ENCODE results near the gene CDH4. TPM values are rescaled to one million over a fixed set of nuclear protein-coding genes. Genes with fewer than 3 reads are reported as not detected.
A peak's percentile ranks its signal among the peaks of the same experiment; 100 is the strongest.

Gene CDH4
- total RNA-seq, 1 experiment from 2014 or later: not detected

GRCh38 chr20:61895686-61896057, 643.6 kb downstream of the CDH4 start:
- no peak overlapping the region for H3K27ac ChIP-seq
- no peaks in the 10 kb centered on the region for H3K9me2 ChIP-seq (ENCODE audit: insufficient read depth)
- H3K36me3 ChIP-seq (ENCODE audit: low read depth): no peaks in the 10 kb centered on the region
- H3K4me3 ChIP-seq: no peak overlapping the region
- TF ChIP-seq CTCF (conservative IDR thresholded peaks at IDR 0.05) (no peak), EZH2 (IDR thresholded peaks at IDR 0.05; ENCODE audit: low read depth) (no peak)
- no peaks in the 10 kb centered on the region for H3K79me2 ChIP-seq (ENCODE audit: low read depth)
- no TSS peak for BruUV-seq (replicated peaks)
- intact Hi-C loops (cut with micrococcal nuclease; ENCODE audit: unreplicated experiment): loop anchor here (2.0 kb wide), 1 partner anchor 1839 kb away; no protein-coding TSS in a partner anchor
- H3K27me3 ChIP-seq (ENCODE audit: insufficient read depth, low read depth): peaks cover 93% of the 10 kb centered on the region
- ChIA-PET CTCF (interaction anchor here (0.6 kb wide), 1 partner anchor 683 kb away, joined by 3 read pairs; no protein-coding TSS in a partner anchor), POLR2A (ENCODE audit: unreplicated experiment) (no interaction called here)
- H3K4me2 ChIP-seq: no peak overlapping the region
- H2AFZ ChIP-seq: no peak overlapping the region
- H3K4me1 ChIP-seq (replicated peaks; ENCODE audit: insufficient read depth): no peaks in the 10 kb centered on the region
- no peaks in the 10 kb centered on the region for H3K9me3 ChIP-seq (ENCODE audit: insufficient read depth, low read depth)
- H4K20me1 ChIP-seq (ENCODE audit: insufficient read depth): no peaks in the 10 kb centered on the region
- no peak for DNase-seq
- H3F3A ChIP-seq (ENCODE audit: insufficient read depth, low read depth): no peaks in the 10 kb centered on the region

- no peaks in the 10 kb centered on the region for H3K79me2 ChIP-seq (ENCODE audit: low read depth)
- BruUV-seq (replicated peaks): no TSS peak
- peaks cover 94% of the 10 kb centered on the region for H3K27me3 ChIP-seq (ENCODE audit: insufficient read depth, low read depth)
- H3K9me2 ChIP-seq (ENCODE audit: insufficient read depth): no peaks in the 10 kb centered on the region
- no peak overlapping the region for H3K27ac ChIP-seq
- no peaks in the 10 kb centered on the region for H3K36me3 ChIP-seq (ENCODE audit: low read depth)
- H4K20me1 ChIP-seq (ENCODE audit: insufficient read depth): no peaks in the 10 kb centered on the region
- DNase-seq: peak in 1 of 2 experiments; percentile 54
- no peak overlapping the region for H3K4me3 ChIP-seq
- no peak for TF ChIP-seq EZH2 (IDR thresholded peaks at IDR 0.05; ENCODE audit: low read depth)
- peak; percentile 83 for TF ChIP-seq CTCF (conservative IDR thresholded peaks at IDR 0.05)
- H2AFZ ChIP-seq: no peak overlapping the region
- no peak overlapping the region for H3K4me2 ChIP-seq
- no peaks in the 10 kb centered on the region for H3K9me3 ChIP-seq (ENCODE audit: insufficient read depth, low read depth)
- ChIA-PET POLR2A (ENCODE audit: unreplicated experiment) (no interaction called here), CTCF (interaction anchor here (0.6 kb wide), 1 partner anchor 682 kb away, joined by 3 read pairs; no protein-coding TSS in a partner anchor)
- intact Hi-C loops (cut with micrococcal nuclease; ENCODE audit: unreplicated experiment): loop anchor here (2.0 kb wide), 1 partner anchor 1840 kb away; no protein-coding TSS in a partner anchor
- no peaks in the 10 kb centered on the region for H3K4me1 ChIP-seq (replicated peaks; ENCODE audit: insufficient read depth)
- H3F3A ChIP-seq (ENCODE audit: insufficient read depth, low read depth): no peaks in the 10 kb centered on the region
These were observed 644.2 kb downstream of the CDH4 start for GRCh38 chr20:61896058-61896961.

GRCh38 chr20:61897401-61898295, 645.6 kb downstream of the CDH4 start:
- no peak overlapping the region for H3K4me2 ChIP-seq
- POLR2A ChIA-PET (ENCODE audit: unreplicated experiment): no interaction called here
- no peak overlapping the region for H3K4me3 ChIP-seq
- TF ChIP-seq CTCF (conservative IDR thresholded peaks at IDR 0.05): no peak
- TF ChIP-seq EZH2 (IDR thresholded peaks at IDR 0.05; ENCODE audit: low read depth): no peak
- no peaks in the 10 kb centered on the region for H3K9me2 ChIP-seq (ENCODE audit: insufficient read depth)
- BruUV-seq (replicated peaks): no TSS peak
- no peaks in the 10 kb centered on the region for H3K36me3 ChIP-seq (ENCODE audit: low read depth)
- DNase-seq: no peak
- intact Hi-C loops (cut with micrococcal nuclease; ENCODE audit: unreplicated experiment): loop anchor here (2.0 kb wide), 1 partner anchor 1841 kb away; no protein-coding TSS in a partner anchor
- H4K20me1 ChIP-seq (ENCODE audit: insufficient read depth): no peaks in the 10 kb centered on the region
- CTCF ChIA-PET: no interaction called here
- H2AFZ ChIP-seq: no peak overlapping the region
- H3K9me3 ChIP-seq (ENCODE audit: insufficient read depth, low read depth): no peaks in the 10 kb centered on the region
- no peaks in the 10 kb centered on the region for H3K4me1 ChIP-seq (replicated peaks; ENCODE audit: insufficient read depth)
- H3F3A ChIP-seq (ENCODE audit: insufficient read depth, low read depth): no peaks in the 10 kb centered on the region
- H3K27me3 ChIP-seq (ENCODE audit: insufficient read depth, low read depth): peaks cover 94% of the 10 kb centered on the region
- H3K27ac ChIP-seq: no peak overlapping the region
- no peaks in the 10 kb centered on the region for H3K79me2 ChIP-seq (ENCODE audit: low read depth)
